ENCODE measurements around the gene ANAPC7. TPM values are rescaled to one million over a fixed set of nuclear protein-coding genes. Genes with fewer than 3 reads are reported as not detected.

Gene ANAPC7
- total RNA-seq, 1 experiment from 2014 or later, result 85.8 TPM

GRCh38 chr12:110403976-110404682, 621 bp upstream of the ANAPC7 start:
- H3K36me3 ChIP-seq (ENCODE audit: control insufficient read depth, insufficient read depth, low read length), result peaks cover 6% of the 10 kb centered on the region; the same call in 1 of the 2 replicates
- TF ChIP-seq POLR2AphosphoS5 (IDR thresholded peaks at IDR 0.05; ENCODE audit: low read depth, low read length), result peak; percentile 56
- no peak for TF ChIP-seq SIN3A (IDR thresholded peaks at IDR 0.05; ENCODE audit: borderline replicate concordance, insufficient read depth, low read depth, low read length)
- TF ChIP-seq, protein P1, sequence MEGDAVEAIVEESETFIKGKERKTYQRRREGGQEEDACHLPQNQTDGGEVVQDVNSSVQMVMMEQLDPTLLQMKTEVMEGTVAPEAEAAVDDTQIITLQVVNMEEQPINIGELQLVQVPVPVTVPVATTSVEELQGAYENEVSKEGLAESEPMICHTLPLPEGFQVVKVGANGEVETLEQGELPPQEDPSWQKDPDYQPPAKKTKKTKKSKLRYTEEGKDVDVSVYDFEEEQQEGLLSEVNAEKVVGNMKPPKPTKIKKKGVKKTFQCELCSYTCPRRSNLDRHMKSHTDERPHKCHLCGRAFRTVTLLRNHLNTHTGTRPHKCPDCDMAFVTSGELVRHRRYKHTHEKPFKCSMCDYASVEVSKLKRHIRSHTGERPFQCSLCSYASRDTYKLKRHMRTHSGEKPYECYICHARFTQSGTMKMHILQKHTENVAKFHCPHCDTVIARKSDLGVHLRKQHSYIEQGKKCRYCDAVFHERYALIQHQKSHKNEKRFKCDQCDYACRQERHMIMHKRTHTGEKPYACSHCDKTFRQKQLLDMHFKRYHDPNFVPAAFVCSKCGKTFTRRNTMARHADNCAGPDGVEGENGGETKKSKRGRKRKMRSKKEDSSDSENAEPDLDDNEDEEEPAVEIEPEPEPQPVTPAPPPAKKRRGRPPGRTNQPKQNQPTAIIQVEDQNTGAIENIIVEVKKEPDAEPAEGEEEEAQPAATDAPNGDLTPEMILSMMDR (IDR thresholded peaks at IDR 0.05), result no peak
- TSS peak; percentile 89 for BruUV-seq (replicated peaks)
- peaks cover 9% of the 10 kb centered on the region for H3K4me1 ChIP-seq (ENCODE audit: control insufficient read depth, insufficient read depth, low read length)
- DNase-seq (ENCODE audit: low read depth, low spot score) (peak; percentile 32), ATAC-seq (peak; percentile 79)
- no peaks in the 10 kb centered on the region for H3K27me3 ChIP-seq (ENCODE audit: control insufficient read depth, insufficient read depth, low read length)
- H3K9me3 ChIP-seq (ENCODE audit: control insufficient read depth, insufficient read depth, low read depth, low read length), result no peaks in the 10 kb centered on the region
- intact Hi-C loops (cut with micrococcal nuclease; ENCODE audit: unreplicated experiment), result no loop called here
- H3K27ac ChIP-seq (ENCODE audit: low read length), result peak overlapping the region; percentile 100
- POLR2A ChIA-PET, result no interaction called here
- CTCF ChIA-PET, result interaction anchor here (0.6 kb wide), 1 partner anchor 27 kb away, joined by 3 read pairs; no protein-coding TSS in a partner anchor
- in situ Hi-C loops (cut with HindIII; ENCODE audit: low pct_unique_long_range_greater_than_20kb, low sequenced_read_pairs), result no loop called here
- peak overlapping the region; percentile 92 to 97 for H3K4me3 ChIP-seq (ENCODE audit: low read depth in 2 of 2, low read length in 2 of 2)

DNA sequence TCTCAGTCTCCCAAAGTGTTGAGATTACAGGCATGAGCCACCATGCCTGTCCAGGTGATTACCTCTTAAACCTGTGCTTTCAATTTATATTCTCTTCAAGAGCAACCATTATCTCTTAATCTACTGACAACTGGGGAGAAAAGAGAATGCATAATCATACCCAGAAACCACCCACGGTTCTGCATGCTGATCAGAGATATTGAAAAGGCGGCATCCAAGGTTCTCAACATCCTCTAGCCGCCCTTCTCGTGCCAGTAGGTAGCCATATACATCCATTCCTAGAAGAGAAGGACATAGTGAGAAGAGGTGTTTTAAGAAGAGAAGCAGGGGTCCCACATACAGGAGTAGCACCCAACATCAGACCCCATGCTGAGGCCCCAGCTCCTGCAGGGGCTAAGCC, 20.8 kb downstream of the ANAPC7 start:
- ATAC-seq, result no peak
- CTCF ChIA-PET, result no interaction called here
- H3K36me3 ChIP-seq (ENCODE audit: control insufficient read depth, insufficient read depth, low read length), result peaks cover 32% of the 10 kb centered on the region

More for the DNA sequence above, 20.8 kb downstream of the ANAPC7 start:
- no peaks in the 10 kb centered on the region for H3K9me3 ChIP-seq (ENCODE audit: control insufficient read depth, insufficient read depth, low read depth, low read length)
- BruUV-seq (replicated peaks), result no TSS peak
- DNase-seq (ENCODE audit: low read depth, low spot score), result no peak
- TF ChIP-seq, protein P1 (IDR thresholded peaks at IDR 0.05), result no peak
- no peak for TF ChIP-seq SIN3A (IDR thresholded peaks at IDR 0.05; ENCODE audit: borderline replicate concordance, insufficient read depth, low read depth, low read length)
- TF ChIP-seq POLR2AphosphoS5 (IDR thresholded peaks at IDR 0.05; ENCODE audit: low read depth, low read length), result no peak
- TF ChIP-seq TCF7L2 (IDR thresholded peaks at IDR 0.05; ENCODE audit: low read depth, low read length), result no peak
- no peak for TF ChIP-seq REST (IDR thresholded peaks at IDR 0.05; ENCODE audit: insufficient read depth in 1 of 2, low read depth in 2 of 2, low read length in 1 of 2)
- in situ Hi-C loops (cut with HindIII; ENCODE audit: low pct_unique_long_range_greater_than_20kb, low sequenced_read_pairs), result no loop called here
- H3K27ac ChIP-seq (ENCODE audit: low read length), result no peak overlapping the region
- H3K4me1 ChIP-seq (ENCODE audit: control insufficient read depth, insufficient read depth, low read length), result no peaks in the 10 kb centered on the region
- intact Hi-C loops (cut with micrococcal nuclease; ENCODE audit: unreplicated experiment), result no loop called here
- POLR2A ChIA-PET, result no interaction called here
- H3K27me3 ChIP-seq (ENCODE audit: control insufficient read depth, insufficient read depth, low read length), result no peaks in the 10 kb centered on the region
- H3K4me3 ChIP-seq (ENCODE audit: low read depth in 2 of 2, low read length in 2 of 2), result no peak overlapping the region

Data from Panc1 (cell line).